ENCODE results near the gene RNF208.
"Not testable (repeated sequence)": the region's sequence is repeated elsewhere in the genome, so short reads cannot be mapped to it uniquely, and the experiment has no call there.

RNF208 gene

GRCh38 chr9:137239541-137240200 is 17.6 kb upstream of the RNF208 start:
- DNase-seq (ENCODE audit: low spot score) = not testable (repeated sequence)

GRCh38 chr9:137237759-137238726 is 16.0 kb upstream of the RNF208 start:
- DNase-seq (ENCODE audit: low spot score) = no peak

- no peak for DNase-seq (ENCODE audit: low spot score)
These were observed 14.9 kb upstream of the RNF208 start for GRCh38 chr9:137236936-137237421.

GRCh38 chr9:137236238-137236935 is 14.3 kb upstream of the RNF208 start:
- peak; percentile 88 for DNase-seq (ENCODE audit: low spot score)

- DNase-seq (ENCODE audit: low spot score) = no peak
These were observed 13.6 kb upstream of the RNF208 start for GRCh38 chr9:137235424-137236237.

GRCh38 chr9:137234758-137235423 is 12.9 kb upstream of the RNF208 start:
- no peak for DNase-seq (ENCODE audit: low spot score)

- no peak for DNase-seq (ENCODE audit: low spot score)
These were observed 12.1 kb upstream of the RNF208 start for GRCh38 chr9:137234055-137234697.

GRCh38 chr9:137233143-137233980 is 11.3 kb upstream of the RNF208 start:
- DNase-seq (ENCODE audit: low spot score) = no peak

GRCh38 chr9:137232510-137232909 is 10.5 kb upstream of the RNF208 start:
- no peak for DNase-seq (ENCODE audit: low spot score)

- DNase-seq (ENCODE audit: low spot score) = no peak
These were observed 10.1 kb upstream of the RNF208 start for GRCh38 chr9:137232101-137232500.

GRCh38 chr9:137231372-137232039 is 9.5 kb upstream of the RNF208 start:
- no peak for DNase-seq (ENCODE audit: low spot score)

GRCh38 chr9:137230705-137231371 is 8.8 kb upstream of the RNF208 start, which contains the start of gene SLC34A3:
Gene SLC34A3 (plus strand): TSS chr9:137230901. CDS start chr9:137231703, 802 bp downstream.
- DNase-seq (ENCODE audit: low spot score) = no peak

GRCh38 chr9:137229903-137230704 is 8.1 kb upstream of the RNF208 start:
- no peak for DNase-seq (ENCODE audit: low spot score)

- DNase-seq (ENCODE audit: low spot score) = no peak
These were observed 7.2 kb upstream of the RNF208 start for GRCh38 chr9:137228968-137229896.

GRCh38 chr9:137228506-137228967 is 6.5 kb upstream of the RNF208 start:
- DNase-seq (ENCODE audit: low spot score) = no peak

- DNase-seq (ENCODE audit: low spot score) = no peak
These were observed 5.9 kb upstream of the RNF208 start for GRCh38 chr9:137227853-137228505.

Measured in CD4-positive, alpha-beta T cell treated with Interleukin-15 for 4 hours (primary cell).